Peyer's patch (tissue), 4 donors: ENCODE results near the gene HSBP1L1.

Source experiments
- CTCF ChIP-seq, 6 experiments: fragments of 450-650 bp in 4 of 6; fragments of 200-600 bp in 2 of 6; sonication (generic) in 1 of 6; IDR thresholded peaks; one replicate each; pipeline ENCODE4 v1.5.1; 2017 to 2019; ENCODE audit warnings: antibody characterized with exemption in 6 of 6, mild to moderate bottlenecking in 3 of 6, moderate library complexity in 1 of 6
- POLR2A ChIP-seq, 2 donors: fragments of 450-650 bp; IDR thresholded peaks; one replicate each; pipeline ENCODE4 v1.5.1; 2017; ENCODE audit warnings: antibody characterized with exemption in 2 of 2, mild to moderate bottlenecking in 2 of 2, moderate library complexity in 2 of 2

DNA sequence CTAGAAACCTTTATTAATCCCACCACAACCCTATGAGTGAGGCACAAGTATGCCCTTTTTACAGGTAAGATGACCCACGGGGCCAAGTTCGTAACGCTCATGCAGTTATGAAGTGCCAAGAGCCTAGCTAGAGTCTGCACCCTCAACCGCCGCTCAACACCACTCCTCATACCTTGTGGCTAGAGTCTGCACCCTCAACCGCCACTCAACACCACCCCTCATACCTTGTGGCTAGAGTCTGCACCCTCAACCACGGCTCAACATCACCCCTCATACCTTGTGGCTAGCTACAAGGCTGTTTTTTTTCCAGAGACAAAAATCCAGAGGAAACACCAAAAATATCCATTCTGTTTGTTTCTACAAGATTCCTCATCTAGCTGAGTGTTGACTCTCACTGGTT lies 19.4 kb downstream of the HSBP1L1 start:
- TF ChIP-seq POLR2A (IDR thresholded peaks at IDR 0.05) (no peak), CTCF (IDR thresholded peaks at IDR 0.05) (no peak)
